ENCODE results near the gene FGFR4. TPM values are rescaled to one million over a fixed set of nuclear protein-coding genes. Genes with fewer than 3 reads are reported as not detected.

Gene FGFR4
- total RNA-seq (12.6 and 13.6 TPM in 2 replicates), polyA plus RNA-seq (5.6 and 28.4 TPM in 2 replicates), polyA minus RNA-seq (ENCODE audit: low replicate concordance) (12.7 and 60.0 TPM in 2 replicates)
- polyA plus RNA-seq (2012): 8.9 and 37.5 TPM in 2 replicates

DNA sequence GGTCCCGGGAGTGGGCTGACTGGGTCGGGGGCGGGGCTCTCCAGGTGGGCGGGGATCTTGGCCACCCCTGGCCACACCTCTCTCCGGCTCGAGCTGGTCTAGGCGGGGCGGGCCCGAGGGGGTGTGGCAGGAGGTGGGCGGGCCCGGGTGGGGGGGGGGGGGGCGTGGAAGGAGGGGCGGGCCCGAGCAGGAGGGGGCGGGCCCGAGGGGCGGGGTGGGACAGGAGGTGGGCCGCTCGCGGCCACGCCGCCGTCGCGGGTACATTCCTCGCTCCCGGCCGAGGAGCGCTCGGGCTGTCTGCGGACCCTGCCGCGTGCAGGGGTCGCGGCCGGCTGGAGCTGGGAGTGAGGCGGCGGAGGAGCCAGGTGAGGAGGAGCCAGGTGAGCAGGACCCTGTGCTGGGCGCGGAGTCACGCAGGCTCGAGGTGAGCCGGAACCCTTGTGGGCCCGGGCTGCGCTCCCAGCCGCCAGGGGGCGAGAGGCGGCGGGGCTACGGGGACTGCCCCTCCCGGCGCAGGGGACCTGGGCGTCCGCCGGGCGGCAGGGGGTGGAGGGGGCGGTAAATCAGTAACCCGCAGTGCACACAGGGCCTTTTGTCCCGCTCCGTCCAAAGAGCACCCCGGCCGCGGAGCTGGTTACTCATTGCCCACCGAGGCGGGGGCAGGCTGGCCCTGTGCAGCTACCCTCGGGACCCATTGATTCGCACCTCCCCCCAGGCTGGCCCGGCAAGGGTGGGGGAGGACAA, at the start of gene FGFR4:
TSS of gene FGFR4 (plus strand) at position 262 of the 744 bp plus-strand sequence. CDS start 2,688 bp downstream, outside the sequence.
- no peaks in the 10 kb centered on the region for H3K9me3 ChIP-seq (ENCODE audit: control insufficient read depth, insufficient read depth, low read depth, low read length)
- peaks cover 8% of the 10 kb centered on the region for H3K27me3 ChIP-seq (ENCODE audit: control insufficient read depth, insufficient read depth, low read length)
- H3K36me3 ChIP-seq (ENCODE audit: control insufficient read depth, insufficient read depth, low read length): peaks cover 2% of the 10 kb centered on the region
- H3K4me3 ChIP-seq (replicated peaks in 1 of 4; ENCODE audit: control extremely low read depth in 1 of 4, insufficient read depth in 1 of 4, low read depth in 3 of 4, low read length in 4 of 4): peak within 1 kb of the TSS; percentile 7 to 55 (median 33)
- no peaks in the 10 kb centered on the region for H4K20me1 ChIP-seq (ENCODE audit: control insufficient read depth, extremely low read depth, insufficient read depth, low read length)
- H3K4me1 ChIP-seq (ENCODE audit: control insufficient read depth, extremely low read depth, insufficient read depth, low read length): peaks cover 15% of the 10 kb centered on the region
- H3K27ac ChIP-seq (ENCODE audit: insufficient read depth, low read length): no peak within 1 kb of the TSS
- H3K79me2 ChIP-seq (ENCODE audit: control insufficient read depth, insufficient read depth, low read length): no peaks in the 10 kb centered on the region
- peak within 1 kb of the TSS; percentile 8 for H3K4me2 ChIP-seq (ENCODE audit: extremely low read depth, insufficient read depth, low read length)
- peak; percentile 40 to 70 for DNase-seq (ENCODE audit: low read depth in 2 of 2)
- peak within 1 kb of the TSS; percentile 57 for H3K9ac ChIP-seq (ENCODE audit: insufficient read depth, low read length)
- TF ChIP-seq EZH2 (IDR thresholded peaks at IDR 0.05; ENCODE audit: low read length, missing control alignments): peak; percentile 28
- TF ChIP-seq, protein P1, sequence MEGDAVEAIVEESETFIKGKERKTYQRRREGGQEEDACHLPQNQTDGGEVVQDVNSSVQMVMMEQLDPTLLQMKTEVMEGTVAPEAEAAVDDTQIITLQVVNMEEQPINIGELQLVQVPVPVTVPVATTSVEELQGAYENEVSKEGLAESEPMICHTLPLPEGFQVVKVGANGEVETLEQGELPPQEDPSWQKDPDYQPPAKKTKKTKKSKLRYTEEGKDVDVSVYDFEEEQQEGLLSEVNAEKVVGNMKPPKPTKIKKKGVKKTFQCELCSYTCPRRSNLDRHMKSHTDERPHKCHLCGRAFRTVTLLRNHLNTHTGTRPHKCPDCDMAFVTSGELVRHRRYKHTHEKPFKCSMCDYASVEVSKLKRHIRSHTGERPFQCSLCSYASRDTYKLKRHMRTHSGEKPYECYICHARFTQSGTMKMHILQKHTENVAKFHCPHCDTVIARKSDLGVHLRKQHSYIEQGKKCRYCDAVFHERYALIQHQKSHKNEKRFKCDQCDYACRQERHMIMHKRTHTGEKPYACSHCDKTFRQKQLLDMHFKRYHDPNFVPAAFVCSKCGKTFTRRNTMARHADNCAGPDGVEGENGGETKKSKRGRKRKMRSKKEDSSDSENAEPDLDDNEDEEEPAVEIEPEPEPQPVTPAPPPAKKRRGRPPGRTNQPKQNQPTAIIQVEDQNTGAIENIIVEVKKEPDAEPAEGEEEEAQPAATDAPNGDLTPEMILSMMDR (conservative IDR thresholded peaks at IDR 0.05 in 1 of 2, IDR thresholded peaks at IDR 0.05 in 1 of 2; ENCODE audit: low read depth in 1 of 2, low read length in 2 of 2): peak; percentile 43 to 46
- peak within 1 kb of the TSS; percentile 43 for H2AFZ ChIP-seq (ENCODE audit: low read length)

DNA sequence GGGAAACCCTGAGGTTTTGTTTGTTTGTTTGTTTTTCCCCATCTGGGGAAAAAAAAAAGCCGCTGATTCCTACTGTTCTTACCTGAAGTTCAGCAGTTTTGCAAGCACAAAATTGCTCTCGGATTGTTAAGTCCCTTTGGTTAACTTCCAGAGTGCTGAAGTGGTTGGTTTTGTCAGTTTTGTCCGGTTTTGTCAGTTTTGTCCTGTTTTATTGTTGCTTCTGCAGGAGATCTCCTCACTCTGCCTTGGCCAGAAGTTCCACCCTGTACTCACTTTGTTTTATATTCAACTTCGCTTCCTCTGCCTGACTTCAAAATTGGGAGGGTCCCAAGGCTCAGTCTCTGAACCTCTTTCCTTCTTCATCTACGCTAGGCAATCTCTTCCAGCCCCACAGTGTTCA, 49.8 kb upstream of the FGFR4 start:
- no peak overlapping the region for H3K27ac ChIP-seq (ENCODE audit: insufficient read depth, low read length)
- H3K9ac ChIP-seq (ENCODE audit: insufficient read depth, low read length): no peak overlapping the region
- no peak overlapping the region for H2AFZ ChIP-seq (ENCODE audit: low read length)
- H4K20me1 ChIP-seq (ENCODE audit: control insufficient read depth, extremely low read depth, insufficient read depth, low read length): no peaks in the 10 kb centered on the region
- no peaks in the 10 kb centered on the region for H3K36me3 ChIP-seq (ENCODE audit: control insufficient read depth, insufficient read depth, low read length)
- H3K27me3 ChIP-seq (ENCODE audit: control insufficient read depth, insufficient read depth, low read length): no peaks in the 10 kb centered on the region
- H3K9me3 ChIP-seq (ENCODE audit: control insufficient read depth, insufficient read depth, low read depth, low read length): no peaks in the 10 kb centered on the region
- H3K4me2 ChIP-seq (ENCODE audit: extremely low read depth, insufficient read depth, low read length): no peak overlapping the region
- H3K4me3 ChIP-seq (replicated peaks in 1 of 4; ENCODE audit: control extremely low read depth in 1 of 4, insufficient read depth in 1 of 4, low read depth in 3 of 4, low read length in 4 of 4): no peak overlapping the region
- H3K4me1 ChIP-seq (ENCODE audit: control insufficient read depth, extremely low read depth, insufficient read depth, low read length): no peaks in the 10 kb centered on the region
- DNase-seq (ENCODE audit: low read depth in 2 of 2): no peak
- TF ChIP-seq EZH2 (IDR thresholded peaks at IDR 0.05; ENCODE audit: low read length, missing control alignments): no peak
- TF ChIP-seq, protein P1 (conservative IDR thresholded peaks at IDR 0.05 in 1 of 2, IDR thresholded peaks at IDR 0.05 in 1 of 2; ENCODE audit: low read depth in 1 of 2, low read length in 2 of 2): no peak
- H3K79me2 ChIP-seq (ENCODE audit: control insufficient read depth, insufficient read depth, low read length): no peaks in the 10 kb centered on the region

DNA sequence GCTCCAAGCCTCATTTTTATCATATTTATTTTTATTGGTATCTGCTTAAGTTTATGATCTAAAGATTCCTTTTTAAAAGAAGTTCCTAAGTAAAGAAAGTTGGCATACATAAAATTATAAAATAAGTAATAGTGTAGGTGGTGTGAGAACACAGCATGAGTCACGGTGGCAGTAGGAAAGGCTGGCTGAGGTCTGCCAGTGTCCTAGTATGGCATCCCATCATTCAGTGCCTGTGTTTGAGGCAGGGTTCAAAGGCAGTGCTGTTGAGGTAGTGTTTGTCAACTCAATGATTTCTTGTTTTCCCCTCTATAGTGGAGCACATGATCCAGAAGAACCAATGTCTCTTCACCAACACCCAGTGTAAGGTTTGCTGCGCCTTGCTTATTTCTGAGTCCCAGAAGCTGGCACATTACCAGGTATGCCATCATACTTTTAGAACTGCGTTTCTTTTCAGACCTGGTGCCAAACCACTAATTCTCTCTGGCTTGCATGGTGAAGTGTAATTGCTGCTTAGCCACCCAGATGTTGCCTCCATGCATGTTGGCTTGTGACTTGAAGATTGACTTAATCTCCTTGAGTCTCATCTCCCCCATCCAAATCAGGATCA, 45.8 kb upstream of the FGFR4 start:
- Histone ChIP-seq H3K36me3 (ENCODE audit: control insufficient read depth, insufficient read depth, low read length) (peaks cover 2% of the 10 kb centered on the region), H4K20me1 (ENCODE audit: control insufficient read depth, extremely low read depth, insufficient read depth, low read length) (no peaks in the 10 kb centered on the region), H3K4me2 (ENCODE audit: extremely low read depth, insufficient read depth, low read length) (no peak overlapping the region), H3K4me3 (replicated peaks in 1 of 4; ENCODE audit: control extremely low read depth in 1 of 4, insufficient read depth in 1 of 4, low read depth in 3 of 4, low read length in 4 of 4) (no peak overlapping the region), H2AFZ (ENCODE audit: low read length) (no peak overlapping the region), H3K27me3 (ENCODE audit: control insufficient read depth, insufficient read depth, low read length) (no peaks in the 10 kb centered on the region), H3K9me3 (ENCODE audit: control insufficient read depth, insufficient read depth, low read depth, low read length) (no peaks in the 10 kb centered on the region), H3K79me2 (ENCODE audit: control insufficient read depth, insufficient read depth, low read length) (no peaks in the 10 kb centered on the region), H3K9ac (ENCODE audit: insufficient read depth, low read length) (no peak overlapping the region), H3K4me1 (ENCODE audit: control insufficient read depth, extremely low read depth, insufficient read depth, low read length) (no peaks in the 10 kb centered on the region), H3K27ac (ENCODE audit: insufficient read depth, low read length) (no peak overlapping the region)
- DNase-seq (ENCODE audit: low read depth in 2 of 2): peak; percentile 49 to 79
- TF ChIP-seq, protein P1 (conservative IDR thresholded peaks at IDR 0.05 in 1 of 2, IDR thresholded peaks at IDR 0.05 in 1 of 2; ENCODE audit: low read depth in 1 of 2, low read length in 2 of 2): no peak
- no peak for TF ChIP-seq EZH2 (IDR thresholded peaks at IDR 0.05; ENCODE audit: low read length, missing control alignments)

All from fibroblast of lung (primary cell).